Fibroblast of upper back skin (primary cell): ENCODE data around the gene GSG1L.

Experiments used
- DNase-seq: peaks from one replicate; pipeline ENCODE4 v3.0.0-alpha.2; 2013

The GSG1L gene

DNA sequence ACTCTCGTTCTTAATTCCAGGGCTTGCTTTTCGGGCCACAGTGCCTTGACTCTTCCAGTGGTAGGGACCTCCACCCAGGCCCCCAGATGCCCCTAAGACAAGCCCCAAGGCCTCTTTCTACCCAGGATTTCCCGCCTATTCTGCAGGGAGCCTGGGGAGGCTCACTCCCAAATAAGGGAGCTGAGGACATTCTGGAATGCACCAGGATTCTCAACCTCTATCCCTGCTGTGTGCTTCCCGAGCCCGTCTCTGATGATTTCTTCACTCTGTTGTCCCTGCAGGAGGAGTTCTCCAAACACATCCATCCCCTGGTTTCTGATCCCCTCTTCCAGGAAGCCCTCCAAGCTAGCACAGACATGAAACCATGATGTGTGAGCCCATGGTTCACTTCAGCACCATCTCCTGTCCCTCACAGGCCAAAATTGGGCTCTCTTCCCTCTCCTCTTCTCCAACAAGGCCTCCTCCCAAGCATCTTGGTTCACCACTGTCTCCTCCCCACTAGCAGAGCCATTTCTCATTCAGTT is 257.6 kb downstream of the GSG1L start:
- DNase-seq, result no peak

DNA sequence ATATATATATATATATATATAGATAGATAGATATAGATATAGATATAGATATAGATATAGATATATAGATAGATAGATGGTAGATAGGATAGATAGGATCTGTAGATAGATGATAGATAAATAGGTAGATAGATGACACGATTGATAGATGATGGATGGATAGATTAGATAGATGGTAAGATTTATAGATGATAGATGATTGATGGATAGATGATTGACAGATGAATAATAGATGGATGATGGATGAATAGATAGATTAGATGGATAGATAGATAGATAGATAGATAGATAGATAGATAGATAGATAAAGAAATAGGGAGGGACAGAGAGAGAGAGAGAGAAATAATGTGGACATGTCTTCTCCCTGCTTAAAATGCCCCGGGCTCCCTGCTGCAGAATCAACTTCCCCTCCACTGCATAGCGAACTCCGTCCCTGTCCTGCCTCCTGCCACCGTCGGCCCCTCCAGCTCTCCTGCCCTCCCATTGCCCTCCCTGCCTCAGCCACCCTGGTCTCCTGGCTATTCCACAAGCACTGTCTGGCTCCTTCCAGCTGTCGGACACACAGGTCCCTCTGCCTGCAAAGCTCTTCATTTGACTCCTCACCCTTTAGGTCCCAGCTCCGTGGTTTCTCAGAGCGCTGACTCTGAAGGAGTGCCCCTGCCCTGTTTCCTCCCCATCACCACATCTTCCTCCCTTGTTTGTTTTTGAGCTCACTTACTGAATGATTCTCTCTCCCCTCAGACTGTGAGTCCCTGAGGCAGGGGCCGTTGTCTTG is 259.6 kb downstream of the GSG1L start:
- no peak for DNase-seq

DNA sequence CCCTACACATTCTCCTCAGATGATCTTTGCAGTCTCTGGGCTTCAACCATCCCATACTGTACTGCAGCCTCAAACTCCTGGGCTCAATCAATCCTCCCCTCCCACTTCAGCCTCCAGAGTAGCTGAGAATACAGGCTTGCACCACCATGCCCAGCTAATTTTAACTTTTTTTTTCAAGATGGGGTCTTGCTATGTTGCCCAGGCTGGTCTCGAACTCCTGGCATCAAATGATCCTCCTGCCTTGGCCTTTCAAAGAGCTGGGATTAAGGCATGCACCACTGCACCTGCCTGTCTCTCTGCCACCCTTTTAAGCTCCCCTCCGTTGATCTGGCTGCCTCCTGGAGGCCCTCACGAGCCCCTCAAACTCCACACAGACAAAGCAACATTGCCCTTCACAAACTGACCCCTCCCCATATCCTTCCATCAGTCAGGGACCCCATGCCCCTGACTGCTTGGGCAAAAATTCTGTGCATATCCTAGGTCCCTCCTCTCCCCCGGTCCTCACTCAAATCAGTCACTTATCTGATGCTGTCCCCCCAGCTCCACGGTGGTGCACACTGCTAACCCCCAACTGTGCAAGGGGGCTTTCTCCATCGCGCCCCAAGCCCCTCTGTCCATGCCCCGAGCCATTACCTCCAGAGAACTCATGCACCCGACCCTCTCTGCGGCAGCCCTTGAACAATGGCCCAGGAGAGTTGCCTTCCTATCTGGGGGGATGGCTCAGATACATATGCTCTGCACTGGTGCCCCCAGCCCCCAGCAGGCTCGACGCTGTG is 260.7 kb downstream of the GSG1L start:
- DNase-seq, result no peak

DNA sequence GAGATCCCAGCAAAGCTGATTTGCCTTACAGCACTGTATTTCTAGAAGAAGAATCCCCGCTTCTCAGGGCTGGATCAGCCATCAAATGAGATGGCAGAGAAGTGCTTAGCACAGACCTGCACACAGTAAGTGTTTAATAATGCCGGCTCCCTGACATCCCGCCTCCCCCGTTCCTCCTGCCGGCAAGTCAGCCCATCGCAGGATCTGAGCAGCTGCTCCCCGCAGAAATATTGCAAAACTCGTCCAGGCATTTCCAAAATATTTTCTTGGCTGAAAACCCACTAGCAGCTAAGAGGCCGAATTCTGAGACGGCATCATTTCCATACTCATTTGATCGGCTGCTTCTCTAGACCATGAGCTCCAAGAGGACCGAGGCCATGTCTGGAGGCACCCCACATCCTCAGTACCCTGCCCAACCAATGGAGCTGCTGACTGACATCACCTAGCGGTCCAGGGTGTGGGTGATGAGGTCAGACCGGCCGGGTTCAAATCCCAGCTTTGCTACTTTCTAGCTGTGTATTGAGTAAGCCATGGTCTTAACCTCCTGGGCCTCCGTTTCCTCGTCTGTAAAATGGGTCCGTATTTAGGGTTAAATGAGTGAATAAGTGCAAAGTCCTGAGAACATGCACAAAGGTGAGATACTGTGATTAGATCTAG is 262.1 kb downstream of the GSG1L start:
- DNase-seq, result peak; percentile 4

DNA sequence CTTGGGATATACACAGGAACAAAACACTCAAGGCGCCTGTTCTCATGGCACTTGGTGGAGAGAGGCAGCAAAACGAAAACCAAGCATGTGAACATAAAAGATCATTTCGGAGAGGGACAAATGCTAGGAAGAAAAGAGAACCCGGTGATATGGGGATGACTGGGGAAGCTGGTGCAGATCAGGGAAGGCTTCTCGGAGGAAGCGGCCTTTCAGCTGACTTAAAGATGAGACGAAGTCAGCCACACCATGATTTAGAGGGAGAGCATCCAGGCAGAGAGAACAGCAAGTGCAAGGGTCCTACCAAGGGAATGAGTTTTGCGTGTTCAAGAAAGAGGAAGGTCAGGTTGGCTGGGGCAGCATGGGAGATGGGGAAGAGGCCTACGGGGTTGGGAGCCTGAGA is 262.7 kb downstream of the GSG1L start:
- DNase-seq, result no peak

DNA sequence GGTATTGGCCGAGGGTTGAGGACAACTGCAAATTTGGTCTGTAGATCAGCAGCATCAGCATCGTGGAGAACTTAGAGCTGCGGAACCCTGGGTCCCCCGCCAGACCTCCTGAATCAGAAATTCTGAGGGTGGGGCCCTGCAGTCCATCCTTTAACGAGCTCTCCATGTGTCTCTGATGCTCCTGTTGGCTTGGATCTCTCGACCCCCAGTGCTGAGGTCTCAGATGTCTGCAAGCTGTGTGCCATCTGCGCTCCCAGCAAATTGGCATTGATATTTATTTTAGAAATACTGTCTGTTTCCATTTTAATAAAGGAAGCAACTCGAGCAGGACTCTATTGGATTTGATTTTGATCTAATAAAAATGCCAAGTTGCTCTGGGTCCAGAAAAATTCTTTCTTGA is 263.6 kb downstream of the GSG1L start:
- DNase-seq, result no peak

DNA sequence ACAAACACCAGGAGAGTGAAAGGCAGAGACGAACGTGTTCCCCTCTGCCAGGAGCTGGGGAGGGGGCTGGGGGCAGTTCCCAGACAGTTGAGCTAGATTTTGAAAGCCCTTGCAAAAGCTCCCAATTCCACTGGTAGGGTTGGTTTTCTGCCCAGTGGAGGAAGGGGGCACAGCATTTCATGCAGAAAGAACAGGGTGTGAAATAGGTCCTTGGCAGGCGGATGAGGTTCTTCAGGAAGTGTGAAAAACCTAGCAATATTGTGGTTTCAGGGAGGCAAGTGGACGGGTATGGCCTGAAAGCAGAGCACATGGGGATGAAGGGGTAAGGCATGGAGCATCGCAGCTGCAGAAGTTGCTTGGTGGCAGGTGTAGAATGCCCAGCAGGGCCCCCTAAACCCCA is 265.3 kb downstream of the GSG1L start:
- DNase-seq, result no peak

DNA sequence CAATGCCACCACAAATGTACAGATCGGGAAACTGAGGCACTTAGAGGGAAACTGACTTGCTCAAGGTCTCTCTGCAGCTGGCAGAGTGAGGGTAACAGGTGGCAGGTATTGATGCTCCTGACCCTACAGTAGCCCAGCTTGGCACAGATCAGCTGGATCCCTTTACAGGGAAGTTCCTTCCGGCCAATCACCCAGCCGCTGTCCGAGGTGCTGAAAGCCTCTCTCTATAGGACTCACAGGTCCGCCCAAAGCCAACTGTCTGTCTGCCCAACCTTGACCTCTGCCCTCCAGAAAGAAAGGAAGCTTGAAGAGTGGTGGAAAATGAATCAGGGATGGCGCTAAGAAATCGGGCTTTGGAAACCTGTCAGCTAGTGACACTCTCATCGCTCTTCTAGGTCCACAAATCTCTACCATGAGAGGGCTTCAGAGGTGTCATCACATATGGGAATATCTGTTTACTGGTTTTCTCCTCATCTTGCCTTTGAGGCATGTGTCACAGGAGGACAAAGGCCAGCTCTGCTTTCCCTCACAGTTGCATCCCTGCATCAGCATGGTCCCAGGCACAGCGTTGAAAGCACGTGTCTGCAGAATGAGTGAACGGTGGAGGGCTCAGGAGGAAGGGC is 267.4 kb downstream of the GSG1L start:
- peak; percentile 36 for DNase-seq

DNA sequence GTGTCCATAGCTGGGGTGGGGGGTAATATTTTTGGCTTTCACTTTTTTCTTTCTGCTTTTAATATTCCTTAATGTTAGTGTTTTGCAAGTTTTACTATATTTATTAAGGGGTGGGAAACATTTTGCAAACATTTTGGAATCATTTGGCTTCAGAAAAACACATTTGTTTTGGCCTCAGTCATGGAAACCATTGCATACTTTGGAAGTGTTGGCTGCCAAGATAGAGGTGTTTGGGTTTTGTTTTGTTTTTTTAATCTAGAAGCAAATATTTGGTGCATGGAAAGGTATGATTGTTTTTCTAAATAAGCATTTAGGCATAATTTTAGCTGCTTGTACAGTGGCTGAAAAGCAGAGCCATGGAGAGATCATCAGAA is 270.3 kb downstream of the GSG1L start:
- DNase-seq, result no peak

DNA sequence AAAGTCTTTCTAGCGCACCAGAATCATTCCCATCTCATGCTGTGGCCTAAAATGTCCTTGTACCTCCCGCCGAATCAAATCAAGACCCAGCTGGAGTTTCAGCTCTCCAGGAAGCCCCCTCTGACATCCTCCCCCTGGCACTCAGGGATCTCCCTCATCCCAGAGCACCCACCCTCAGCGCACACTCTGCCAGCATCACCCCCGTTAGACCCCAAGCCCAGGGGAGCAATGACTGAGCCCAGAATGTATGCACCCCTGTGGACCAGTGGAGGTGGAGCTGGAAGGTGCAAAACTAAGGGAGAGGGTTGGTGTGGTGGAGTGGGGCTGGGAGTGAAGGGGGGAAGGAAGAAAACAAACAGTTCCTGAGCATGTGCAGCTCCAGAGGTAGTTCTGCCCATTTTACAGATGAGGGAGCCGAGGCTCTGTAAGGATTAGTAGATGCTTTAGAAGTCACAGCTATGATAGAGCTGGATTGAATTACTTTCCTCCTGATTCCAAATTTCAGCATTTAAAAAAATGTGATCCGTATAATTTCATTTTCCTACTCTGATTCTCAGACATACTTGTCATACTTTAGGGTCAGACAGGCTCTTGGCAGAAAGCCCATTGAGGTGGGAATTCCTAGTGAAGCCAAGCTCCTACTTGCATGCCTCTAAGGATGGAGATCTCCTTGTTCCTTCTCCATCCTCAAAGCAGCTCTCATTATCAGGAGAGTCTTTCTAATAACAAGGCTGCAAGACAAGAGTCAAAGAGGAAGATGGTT is 270.8 kb downstream of the GSG1L start:
- peak; percentile 59 for DNase-seq

DNA sequence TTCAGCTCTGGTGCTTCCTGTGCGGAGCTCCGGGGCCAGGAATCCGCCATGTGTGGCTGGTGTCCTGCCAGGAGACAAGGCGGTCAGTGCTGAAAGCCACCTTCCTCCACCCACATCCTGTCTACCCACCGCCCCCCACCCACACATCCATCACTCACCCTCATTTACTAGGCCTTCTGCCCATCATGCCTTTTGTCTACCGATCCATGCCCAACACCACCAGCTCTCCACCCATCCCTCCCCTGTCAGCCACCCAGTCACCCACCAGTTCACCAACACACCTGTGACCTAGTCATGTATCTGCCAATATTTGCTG is 272.2 kb downstream of the GSG1L start:
- no peak for DNase-seq

DNA sequence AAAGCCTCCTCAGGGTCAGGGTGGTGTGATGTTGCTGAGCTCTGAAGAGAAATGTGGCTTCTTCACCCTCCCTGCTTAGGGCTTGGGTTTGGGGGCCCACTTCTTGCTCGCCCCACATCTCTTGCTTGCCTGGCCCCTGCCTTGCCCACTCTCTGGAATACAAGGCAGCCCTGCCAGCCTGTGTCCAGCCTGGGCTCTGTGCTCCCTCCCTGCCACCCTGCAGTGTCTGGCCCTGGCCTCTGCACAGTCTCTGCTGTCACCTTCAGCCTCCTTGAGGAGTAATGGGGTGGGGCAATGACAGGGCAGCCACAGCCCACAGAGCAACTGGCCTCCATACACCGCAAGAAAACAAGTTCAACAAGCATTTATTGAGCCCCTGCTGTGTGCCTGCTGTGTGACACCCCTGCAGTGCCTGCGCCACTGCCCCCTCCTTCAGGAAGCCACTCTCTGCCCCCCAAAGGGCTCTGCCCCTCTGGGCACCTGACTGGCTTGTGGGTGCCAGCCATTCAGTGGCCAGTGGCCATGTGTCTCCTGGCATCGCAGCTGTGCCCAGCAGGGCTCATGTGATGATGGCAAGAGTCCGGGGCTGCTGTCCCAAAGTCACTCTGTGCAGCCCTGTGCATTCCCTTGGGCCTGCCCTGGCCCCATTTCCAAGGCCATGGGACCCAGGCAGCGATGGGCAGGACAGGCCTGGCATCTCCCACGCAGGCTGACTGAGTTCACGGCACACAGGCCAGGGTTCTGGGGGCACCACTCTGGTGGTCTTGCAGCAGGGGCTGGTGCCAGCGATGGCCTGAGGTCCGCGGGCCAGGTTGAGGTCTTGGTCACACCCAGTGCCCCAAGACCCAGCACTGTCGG is 272.7 kb downstream of the GSG1L start:
- DNase-seq, result no peak

DNA sequence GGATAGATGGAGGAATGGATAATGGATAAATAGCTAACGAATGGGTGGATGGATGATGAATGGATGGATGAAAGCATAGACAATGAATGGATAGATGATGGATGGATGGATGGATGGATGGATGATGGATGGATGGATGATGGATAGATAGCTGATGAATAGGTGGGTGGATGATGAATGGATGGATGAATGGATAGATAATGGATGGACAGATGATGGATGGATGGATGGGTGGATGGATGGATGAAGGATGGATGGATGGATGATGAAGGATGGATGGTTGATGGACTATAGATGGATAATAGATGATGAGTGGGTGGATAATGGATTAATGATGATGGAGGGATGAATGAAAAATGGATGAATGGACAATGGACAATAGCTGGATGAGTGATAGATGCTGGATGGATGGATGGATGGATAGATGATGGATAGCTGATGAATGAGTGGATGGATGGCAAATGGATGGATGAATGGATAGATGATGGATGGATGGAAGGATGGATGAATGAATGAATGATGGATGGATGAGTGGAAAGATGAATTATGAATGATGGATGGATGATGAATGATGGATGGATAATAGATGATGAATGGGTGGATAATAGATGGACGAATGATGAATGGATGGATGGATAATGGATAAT is 273.8 kb downstream of the GSG1L start:
- no peak for DNase-seq

DNA sequence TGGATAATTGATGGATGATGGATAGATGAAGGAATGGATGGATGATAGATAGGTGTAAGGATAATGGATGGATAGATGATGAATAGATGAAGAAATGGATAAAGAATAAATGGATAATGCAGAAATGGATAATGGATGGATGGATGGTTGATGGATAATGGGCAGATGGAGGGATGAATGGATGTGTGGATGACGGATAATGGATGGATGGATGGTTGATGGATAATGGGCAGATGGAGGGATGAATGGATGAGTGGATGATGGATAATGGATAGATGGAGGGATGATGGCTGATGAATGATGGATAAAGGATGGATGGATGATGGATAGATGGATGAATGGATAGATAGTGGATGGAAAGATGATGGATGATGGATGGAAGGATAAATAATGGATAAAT is 274.4 kb downstream of the GSG1L start:
- DNase-seq, result no peak

DNA sequence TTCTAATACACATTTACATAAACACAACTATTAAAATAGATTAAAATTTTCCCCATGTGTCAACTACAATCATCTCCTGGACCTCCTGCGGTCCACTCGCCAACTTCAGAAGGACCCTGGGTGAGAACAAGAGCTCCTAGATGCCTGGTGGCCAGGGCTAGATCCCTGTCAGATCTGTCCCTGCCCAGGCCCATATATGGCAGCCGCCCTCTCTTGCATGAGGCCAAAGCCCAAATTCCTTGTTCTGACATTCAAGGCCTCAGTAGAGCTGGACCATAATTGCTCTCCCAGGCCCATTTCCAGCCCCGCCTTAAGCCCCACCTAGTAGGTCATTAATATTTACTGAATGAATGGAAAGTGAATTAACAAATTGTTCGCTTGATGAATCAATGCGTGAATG is 275.8 kb downstream of the GSG1L start:
- no peak for DNase-seq

DNA sequence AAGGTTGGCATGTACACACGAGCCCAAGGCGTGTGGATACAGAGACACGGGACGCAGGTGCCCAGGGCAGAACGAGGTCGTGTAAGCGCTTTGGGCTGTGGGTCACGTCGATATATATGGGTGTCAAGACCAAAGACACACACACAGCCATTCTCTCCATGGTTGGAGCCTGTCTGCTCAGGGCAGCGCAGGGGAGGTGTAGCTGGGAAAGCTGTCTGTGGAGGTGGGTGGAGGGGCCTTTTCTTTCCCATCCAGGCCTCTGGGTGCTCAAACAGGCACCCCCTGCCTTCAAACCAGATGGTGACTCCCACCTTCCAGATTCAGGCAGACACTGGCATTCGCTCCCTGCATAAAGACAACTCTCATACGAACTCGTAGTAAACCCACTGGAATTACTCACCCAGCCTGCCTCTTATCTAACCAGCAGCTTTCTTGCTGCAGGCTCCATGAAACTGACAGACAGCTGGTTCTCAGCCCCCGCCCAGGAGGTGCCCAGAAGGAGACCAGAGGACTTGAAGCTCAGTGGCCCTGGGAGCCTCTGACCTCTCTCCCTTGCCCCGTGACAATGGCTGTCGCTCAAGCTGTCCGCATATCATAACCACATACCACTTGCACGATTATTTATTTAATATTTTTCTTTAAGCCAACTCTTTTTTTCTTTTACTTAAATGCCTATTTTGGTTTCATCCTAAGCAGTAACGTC is 276.4 kb downstream of the GSG1L start:
- no peak for DNase-seq

DNA sequence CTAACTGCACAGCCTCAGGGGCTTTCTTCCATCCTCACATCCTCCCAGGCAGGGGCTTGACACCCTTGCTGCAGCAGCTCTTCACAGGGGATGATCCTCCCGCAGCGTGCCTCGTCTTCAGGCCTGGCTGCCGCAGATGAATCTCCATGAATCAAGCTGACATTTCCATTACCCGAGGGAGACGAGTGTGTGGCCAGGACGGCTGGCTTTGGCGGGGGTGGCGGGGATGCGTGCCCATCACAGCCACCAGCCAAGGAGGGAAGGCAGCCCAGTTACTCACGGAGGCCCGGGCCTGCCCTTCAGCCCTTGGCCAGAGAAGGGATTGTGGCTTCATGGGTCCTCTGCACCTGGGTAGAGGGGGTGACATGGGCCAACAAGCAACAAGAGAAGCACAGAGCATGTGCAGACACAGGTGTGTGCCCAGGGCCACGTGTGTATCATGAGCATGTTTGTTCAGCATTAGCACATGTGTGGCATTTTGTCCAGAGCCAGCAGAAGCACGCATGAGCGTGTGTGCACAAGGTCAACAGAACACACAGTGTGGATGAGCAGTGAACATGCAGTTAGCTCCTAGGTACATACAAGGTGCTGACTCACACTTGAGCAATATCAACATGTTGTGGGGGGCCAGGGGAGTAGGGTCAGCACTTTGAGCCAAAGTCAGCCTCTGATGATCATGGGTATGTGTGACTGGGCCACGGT is 277.1 kb downstream of the GSG1L start:
- DNase-seq, result no peak

DNA sequence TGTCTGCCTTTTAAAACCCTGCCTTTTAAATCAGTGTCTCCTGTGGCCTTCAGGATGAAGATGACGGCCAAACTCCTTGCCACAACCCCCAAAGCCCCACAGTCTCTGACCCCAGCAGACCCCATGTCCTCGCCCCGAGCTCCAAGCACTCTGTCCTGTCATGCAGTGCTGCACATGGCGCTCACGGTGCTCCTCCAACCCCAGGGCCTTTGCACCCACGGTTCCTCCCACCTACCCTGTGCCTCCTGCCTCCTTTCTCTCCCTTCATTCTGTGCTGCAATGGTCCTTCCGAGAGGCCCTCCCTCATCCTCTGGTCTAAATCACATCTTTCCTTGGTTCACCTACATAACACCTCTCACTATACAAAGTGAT is 278.2 kb downstream of the GSG1L start:
- no peak for DNase-seq

DNA sequence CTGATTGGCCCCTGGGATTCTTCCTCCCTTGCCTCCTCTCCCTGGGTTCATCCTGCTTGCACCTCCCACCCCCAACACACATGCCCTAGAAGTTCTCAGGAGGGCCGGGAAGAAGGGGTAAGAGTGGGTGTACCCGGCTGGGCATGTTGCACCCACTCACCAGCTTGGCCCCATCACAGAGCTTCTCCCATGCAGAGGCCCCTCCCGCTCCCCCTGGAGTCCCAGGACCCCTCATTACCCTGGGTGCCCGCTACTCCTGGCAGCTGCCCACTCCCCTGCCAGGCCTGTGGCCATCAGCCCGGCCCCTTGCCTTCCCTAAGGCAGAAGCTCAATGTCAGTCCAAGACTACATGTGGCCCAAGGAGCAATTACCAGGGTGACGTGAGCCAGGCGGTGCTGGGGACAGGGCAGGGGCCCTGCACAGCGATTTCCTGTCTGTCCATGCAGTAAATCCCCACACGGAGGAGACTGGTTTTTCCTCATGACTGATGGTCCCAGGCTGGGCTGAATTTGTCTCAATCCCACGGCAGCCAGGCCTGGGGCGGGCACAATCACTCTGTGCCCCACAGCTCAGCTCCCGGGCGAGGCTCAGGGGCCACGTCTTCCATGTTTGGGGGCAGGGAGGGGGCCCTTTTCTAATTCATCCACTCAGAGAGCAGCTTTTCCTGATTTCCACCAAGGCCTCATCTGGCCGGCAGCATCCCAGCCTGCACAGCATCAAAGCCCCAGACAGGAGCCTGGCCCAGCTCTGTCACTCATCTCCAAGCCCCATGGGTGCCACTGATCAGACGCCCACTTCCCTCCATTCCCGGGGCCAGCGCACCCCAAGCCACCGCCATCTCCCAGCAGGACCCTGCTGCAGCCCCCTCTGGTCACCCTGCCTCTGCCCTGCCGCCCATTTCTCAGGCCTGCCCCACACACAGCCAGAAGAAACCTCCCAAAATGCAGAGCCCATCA is 278.9 kb downstream of the GSG1L start:
- no peak for DNase-seq
